HS-27A (cell line): ENCODE data around the gene RENBP.

Experiments
- DNase-seq: peaks from one replicate; pipeline ENCODE4 v3.0.0-alpha.2; 2012; ENCODE audit warnings: low read depth, missing footprints

Gene RENBP

GRCh38 chrX:153953892-153954557 lies 9.6 kb upstream of the RENBP start:
- DNase-seq = no peak

- DNase-seq = no peak
Measured at GRCh38 chrX:153953342-153953830, 8.9 kb upstream of the RENBP start.

GRCh38 chrX:153952373-153953026 lies 8.1 kb upstream of the RENBP start:
- no peak for DNase-seq

GRCh38 chrX:153951683-153952372 lies 7.4 kb upstream of the RENBP start:
- DNase-seq = no peak

- DNase-seq = no peak
Measured at GRCh38 chrX:153950127-153950526, 5.7 kb upstream of the RENBP start.

- no peak for DNase-seq
Measured at GRCh38 chrX:153948847-153949805, 4.7 kb upstream of the RENBP start.

- DNase-seq = no peak
Measured at GRCh38 chrX:153948002-153948466, 3.6 kb upstream of the RENBP start.

- DNase-seq = peak; percentile 15
Measured at GRCh38 chrX:153947009-153947769, 2.7 kb upstream of the RENBP start.

- no peak for DNase-seq
Measured at GRCh38 chrX:153945956-153946943, 1.8 kb upstream of the RENBP start.

GRCh38 chrX:153944800-153945150 lies 332 bp upstream of the RENBP start:
- DNase-seq = no peak

GRCh38 chrX:153941336-153942252 lies 2.8 kb downstream of the RENBP start:
- no peak for DNase-seq

- no peak for DNase-seq
Measured at GRCh38 chrX:153939573-153939972, 4.9 kb downstream of the RENBP start.

GRCh38 chrX:153938226-153938786 lies 6.1 kb downstream of the RENBP start:
- no peak for DNase-seq

- DNase-seq = no peak
Measured at GRCh38 chrX:153937056-153937455, 7.4 kb downstream of the RENBP start.

- DNase-seq = no peak
Measured at GRCh38 chrX:153935326-153935851, 9.1 kb downstream of the RENBP start.

- peak; percentile 12 for DNase-seq
Measured at GRCh38 chrX:153934762-153935325, 9.6 kb downstream of the RENBP start, which contains the start of gene NAA10. TSS of gene NAA10 (minus strand) at chrX:153935037. CDS start at chrX:153934904, 133 bp downstream.

GRCh38 chrX:153934148-153934761 lies 10.2 kb downstream of the RENBP start:
- DNase-seq = no peak
